HepG2 (cell line): ENCODE results near the gene KRT14. TPM values are rescaled to one million over a fixed set of nuclear protein-coding genes. Genes with fewer than 3 reads are reported as not detected.

Experiments
- BCL3 ChIP-seq: sonication (generic); formaldehyde crosslinking; IDR thresholded peaks from 2 replicates; pipeline ENCODE4 v1.5.1; 2020; ENCODE audit warnings: mild to moderate bottlenecking, missing genetic modification reagents, moderate library complexity
- CBFB ChIP-seq: sonication (generic); formaldehyde crosslinking; IDR thresholded peaks from 2 replicates; pipeline ENCODE4 v1.4.0; 2020; ENCODE audit warnings: missing genetic modification reagents
- ETV5 ChIP-seq: IDR thresholded peaks from 2 replicates; pipeline ENCODE4 v1.6.1; 2018; ENCODE audit warnings: missing biosample characterization, missing genetic modification reagents, inconsistent platforms, borderline replicate concordance
- FOXP4 ChIP-seq: sonication (generic); formaldehyde crosslinking; IDR thresholded peaks from 2 replicates; pipeline ENCODE4 v1.4.0; 2020; ENCODE audit warnings: missing genetic modification reagents
- HNF1B ChIP-seq: sonication (generic); formaldehyde crosslinking; IDR thresholded peaks from 2 replicates; pipeline ENCODE4 v1.5.1; 2020; ENCODE audit warnings: mild to moderate bottlenecking, moderate library complexity, missing genetic modification reagents
- PCBP2 ChIP-seq: fragments of 200-400 bp; formaldehyde crosslinking; optimal IDR thresholded peaks from 2 replicates; pipeline ENCODE3; 2018; ENCODE audit warnings: low read length, low read depth; ENCODE audit not compliant: poor library complexity, severe bottlenecking
- PTBP1 ChIP-seq: fragments of 200-400 bp; formaldehyde crosslinking; IDR thresholded peaks from 2 replicates; pipeline ENCODE4 v1.6.1; 2018; ENCODE audit warnings: low read length, low read depth; ENCODE audit not compliant: poor library complexity, severe bottlenecking
- SMARCE1 ChIP-seq: fragments of 450-650 bp; IDR thresholded peaks from 2 replicates; pipeline ENCODE4 v1.6.1; 2017; ENCODE audit warnings: borderline replicate concordance
- SNAPC5 ChIP-seq: sonication (generic); formaldehyde crosslinking; IDR thresholded peaks from 2 replicates; pipeline ENCODE4 v1.8.1; 2023; ENCODE audit warnings: mild to moderate bottlenecking, missing genetic modification reagents, borderline replicate concordance
- STAT6 ChIP-seq: sonication (generic); formaldehyde crosslinking; IDR thresholded peaks from 2 replicates; pipeline ENCODE4 v1.4.0; 2020; ENCODE audit warnings: missing genetic modification reagents, mild to moderate bottlenecking, borderline replicate concordance
- ZBTB8A ChIP-seq: sonication (generic); formaldehyde crosslinking; IDR thresholded peaks from 2 replicates; pipeline ENCODE4 v1.4.0; 2020; ENCODE audit warnings: mild to moderate bottlenecking, low read depth, missing genetic modification reagents, borderline replicate concordance
- ZEB1 ChIP-seq: IDR thresholded peaks from 2 replicates; pipeline ENCODE4 v1.6.1; 2012; ENCODE audit warnings: mild to moderate bottlenecking, low read depth, inconsistent platforms; ENCODE audit not compliant: insufficient replicate concordance
- ZMAT5 ChIP-seq: sonication (generic); formaldehyde crosslinking; IDR thresholded peaks from 2 replicates; pipeline ENCODE4 v1.5.0; 2020; ENCODE audit warnings: mild to moderate bottlenecking, low read depth, missing genetic modification reagents, borderline replicate concordance
- ZNF264 ChIP-seq: sonication (generic); formaldehyde crosslinking; IDR thresholded peaks from 2 replicates; pipeline ENCODE4 v1.4.0; 2020; ENCODE audit warnings: missing genetic modification reagents
- ZNF34 ChIP-seq: sonication (generic); formaldehyde crosslinking; IDR thresholded peaks from 2 replicates; pipeline ENCODE4 v1.4.0; 2020; ENCODE audit warnings: mild to moderate bottlenecking, missing genetic modification reagents, borderline replicate concordance
- ZNF350 ChIP-seq: sonication (generic); formaldehyde crosslinking; IDR thresholded peaks from 2 replicates; pipeline ENCODE4 v1.4.0; 2020; ENCODE audit warnings: mild to moderate bottlenecking, low read depth, missing genetic modification reagents, borderline replicate concordance
- ZNF550 ChIP-seq: sonication (generic); formaldehyde crosslinking; IDR thresholded peaks from 2 replicates; pipeline ENCODE4 v1.4.0; 2020; ENCODE audit warnings: mild to moderate bottlenecking, missing genetic modification reagents, borderline replicate concordance
- ZNF704 ChIP-seq: sonication (generic); formaldehyde crosslinking; IDR thresholded peaks from 2 replicates; pipeline ENCODE4 v1.8.1; 2023; ENCODE audit warnings: mild to moderate bottlenecking, inconsistent platforms, moderate library complexity, missing genetic modification reagents, borderline replicate concordance
- polyA plus RNA-seq, 8 experiments: library from polyadenylated mRNA; depleted of rRNA in 3 of 8; stranded (reverse) in 7 of 8; unstranded in 1 of 8; fragments of >200 nt; fragmentation: Illumina TruSeq in 4 of 8; extraction: Trizol in 4 of 8; gene quantifications; 2 replicates each; pipeline versions ENCODE4 v1.2.1 to v1.2.3, GENCODE V29; 2011 to 2016; ENCODE audit warnings: low read depth in 4 of 8, missing spikeins in 1 of 8, mixed read lengths in 1 of 8; ENCODE audit not compliant: insufficient read depth in 1 of 8
- total RNA-seq, 5 experiments: library from RNA; depleted of rRNA; stranded (reverse); fragments of >200 nt; fragmentation: Illumina TruSeq; extraction: Trizol; gene quantifications; 2 replicates each; pipeline ENCODE4 v1.2.3, GENCODE V29; 2016; ENCODE audit warnings: low read depth in 1 of 5

Gene KRT14
- total and polyA plus RNA-seq, 2 of the 13 experiments (the other 11 are each of a cell fraction or from before 2014, with no cell fraction given) = 0.09 TPM; not detected in 1

- no peak for TF ChIP-seq STAT6
- no peak for TF ChIP-seq PCBP2
- no peak for TF ChIP-seq HNF1B (CRISPR knock-in tag)
- TF ChIP-seq FOXP4 = no peak
- TF ChIP-seq PTBP1 = no peak
- TF ChIP-seq ZMAT5 (CRISPR knock-in tag) = no peak
- TF ChIP-seq ZNF550 = no peak
- 0 out of 2 replicates have a peak, but pooled peaks have one; percentile 80 for TF ChIP-seq SNAPC5 (CRISPR knock-in tag)
- TF ChIP-seq ZNF350 = no peak; the same call in 1 of the 2 replicates
- TF ChIP-seq ZEB1 = no peak
- TF ChIP-seq ZNF34 (CRISPR knock-in tag) = no peak
- no peak for TF ChIP-seq SMARCE1
- 0 out of 2 replicates have a peak, but pooled peaks have one; percentile 39 for TF ChIP-seq ZNF704 (CRISPR knock-in tag)
- peak; percentile 34; the same call in 1 of the 2 replicates for TF ChIP-seq BCL3
- no peak for TF ChIP-seq ZBTB8A (CRISPR knock-in tag)
- TF ChIP-seq ETV5 (CRISPR knock-in tag) = peak; percentile 34; the same call in 1 of the 2 replicates
- 0 out of 2 replicates have a peak, but pooled peaks have one; percentile 64 for TF ChIP-seq CBFB (CRISPR knock-in tag)
- TF ChIP-seq ZNF264 (CRISPR knock-in tag) = no peak
Measured at GRCh38 chr17:41548844-41549595, 37.7 kb downstream of the KRT14 start (continued).
